ENCODE measurements around the gene PDIA4.

The PDIA4 gene

DNA sequence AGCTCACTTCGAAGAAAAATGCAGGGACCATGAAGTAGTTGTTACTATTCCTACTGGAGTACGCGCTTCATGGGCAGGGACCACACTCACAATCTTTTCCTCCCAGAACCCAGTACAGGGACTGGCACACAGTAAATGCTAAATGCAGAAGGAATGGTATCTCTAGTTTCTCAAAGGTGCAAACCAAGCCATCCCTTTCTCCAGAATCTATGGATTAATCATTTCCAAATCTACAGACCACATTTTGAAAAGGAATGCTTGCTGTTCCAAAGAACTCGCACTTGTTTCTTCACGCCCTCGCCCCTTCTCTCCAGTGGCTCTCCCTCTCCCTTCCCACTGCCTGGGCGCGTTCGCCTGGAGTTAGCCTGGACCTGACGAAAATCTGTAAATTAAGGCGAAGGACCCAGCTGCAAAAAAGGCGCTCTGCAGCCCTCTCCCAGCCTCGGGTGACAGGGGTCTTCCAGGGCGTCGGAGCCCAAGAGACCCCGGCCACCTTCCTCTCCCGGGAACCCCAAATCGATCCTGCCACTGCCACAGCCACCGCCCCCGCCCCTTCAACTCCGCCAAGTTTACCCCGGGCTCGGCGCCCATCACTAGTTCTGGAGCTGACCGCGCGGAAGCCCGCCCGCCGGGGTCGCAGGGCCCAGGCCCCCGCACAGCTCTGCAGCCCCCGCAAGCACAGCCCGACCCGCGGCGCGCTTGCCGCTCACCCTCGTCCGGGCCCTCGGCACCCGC lies 527 bp downstream of the PDIA4 start:
- TF ChIP-seq, protein P1, sequence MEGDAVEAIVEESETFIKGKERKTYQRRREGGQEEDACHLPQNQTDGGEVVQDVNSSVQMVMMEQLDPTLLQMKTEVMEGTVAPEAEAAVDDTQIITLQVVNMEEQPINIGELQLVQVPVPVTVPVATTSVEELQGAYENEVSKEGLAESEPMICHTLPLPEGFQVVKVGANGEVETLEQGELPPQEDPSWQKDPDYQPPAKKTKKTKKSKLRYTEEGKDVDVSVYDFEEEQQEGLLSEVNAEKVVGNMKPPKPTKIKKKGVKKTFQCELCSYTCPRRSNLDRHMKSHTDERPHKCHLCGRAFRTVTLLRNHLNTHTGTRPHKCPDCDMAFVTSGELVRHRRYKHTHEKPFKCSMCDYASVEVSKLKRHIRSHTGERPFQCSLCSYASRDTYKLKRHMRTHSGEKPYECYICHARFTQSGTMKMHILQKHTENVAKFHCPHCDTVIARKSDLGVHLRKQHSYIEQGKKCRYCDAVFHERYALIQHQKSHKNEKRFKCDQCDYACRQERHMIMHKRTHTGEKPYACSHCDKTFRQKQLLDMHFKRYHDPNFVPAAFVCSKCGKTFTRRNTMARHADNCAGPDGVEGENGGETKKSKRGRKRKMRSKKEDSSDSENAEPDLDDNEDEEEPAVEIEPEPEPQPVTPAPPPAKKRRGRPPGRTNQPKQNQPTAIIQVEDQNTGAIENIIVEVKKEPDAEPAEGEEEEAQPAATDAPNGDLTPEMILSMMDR (conservative IDR thresholded peaks at IDR 0.05), result no peak
- H3K27ac ChIP-seq, result peak overlapping the region; percentile 95

DNA sequence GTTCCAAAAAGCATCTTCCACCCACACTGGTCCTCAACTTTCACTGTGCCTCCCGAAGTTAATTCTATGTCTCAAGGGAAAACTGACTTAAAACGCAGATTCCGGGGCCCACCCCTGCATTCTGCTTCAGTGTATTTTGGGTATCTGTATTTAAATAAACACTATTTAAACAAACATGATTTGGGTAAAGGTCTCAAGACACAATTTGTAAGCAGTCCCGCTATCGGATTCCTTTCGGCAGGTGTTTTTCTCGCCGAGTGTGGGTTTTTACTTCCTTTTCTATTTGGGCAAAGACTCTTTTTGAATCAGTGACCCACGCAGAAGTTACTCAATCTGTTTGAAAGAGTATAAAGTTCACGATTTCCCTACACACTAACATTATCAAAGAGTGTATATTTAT lies 1.2 kb downstream of the PDIA4 start:
- H3K27ac ChIP-seq, result peak overlapping the region; percentile 95
- TF ChIP-seq, protein P1 (conservative IDR thresholded peaks at IDR 0.05), result no peak

DNA sequence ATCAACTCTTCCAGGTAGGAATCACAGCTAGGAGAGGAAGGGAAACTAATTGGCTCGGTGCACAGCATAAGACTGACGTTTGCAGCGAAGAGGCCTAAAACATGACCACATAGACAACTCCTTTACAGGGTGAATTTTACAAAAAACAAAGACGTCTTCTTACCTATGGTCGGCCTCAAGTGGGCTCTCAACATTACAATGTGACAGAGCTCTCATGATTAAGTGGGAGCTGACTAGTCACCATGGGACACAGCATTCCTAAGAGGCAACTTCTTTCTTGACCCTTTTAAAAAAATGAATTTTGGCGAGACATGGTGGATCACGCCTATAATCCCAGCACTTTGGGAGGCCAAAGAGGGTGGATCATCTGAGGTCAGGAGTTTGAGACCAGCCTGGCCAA lies 4.6 kb downstream of the PDIA4 start:
- TF ChIP-seq, protein P1 (conservative IDR thresholded peaks at IDR 0.05), result no peak
- no peak overlapping the region for H3K27ac ChIP-seq

DNA sequence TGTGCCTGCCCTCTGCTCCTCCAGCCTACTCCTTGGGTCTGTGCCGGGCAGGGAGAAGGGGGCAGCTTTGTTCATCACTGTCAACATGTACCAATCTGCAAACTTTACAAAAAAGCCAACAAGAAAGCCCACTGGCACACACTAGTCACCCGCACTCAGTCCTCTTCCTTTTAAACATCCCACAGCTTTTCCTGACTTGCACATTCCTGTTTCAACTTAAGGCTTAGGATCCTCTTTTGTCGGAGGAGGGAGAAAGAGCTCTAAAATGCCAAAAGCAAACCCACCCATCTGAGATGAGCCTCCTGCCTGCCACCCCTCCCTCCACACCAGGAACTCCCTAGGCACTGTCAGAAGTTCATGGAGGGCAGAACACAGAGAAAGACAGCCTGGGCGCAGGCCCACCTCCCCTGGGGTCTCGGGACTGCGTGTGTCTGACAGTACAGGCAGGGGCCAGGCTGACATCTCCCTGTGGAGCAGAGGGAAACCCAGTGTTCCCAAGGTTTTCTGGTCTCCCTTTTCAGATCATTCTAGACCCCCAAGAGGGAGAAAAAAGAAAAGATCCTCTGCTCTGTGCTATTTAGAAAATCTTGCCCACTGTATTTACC lies 5.4 kb downstream of the PDIA4 start:
- TF ChIP-seq, protein P1 (conservative IDR thresholded peaks at IDR 0.05), result no peak
- H3K27ac ChIP-seq, result no peak overlapping the region

DNA sequence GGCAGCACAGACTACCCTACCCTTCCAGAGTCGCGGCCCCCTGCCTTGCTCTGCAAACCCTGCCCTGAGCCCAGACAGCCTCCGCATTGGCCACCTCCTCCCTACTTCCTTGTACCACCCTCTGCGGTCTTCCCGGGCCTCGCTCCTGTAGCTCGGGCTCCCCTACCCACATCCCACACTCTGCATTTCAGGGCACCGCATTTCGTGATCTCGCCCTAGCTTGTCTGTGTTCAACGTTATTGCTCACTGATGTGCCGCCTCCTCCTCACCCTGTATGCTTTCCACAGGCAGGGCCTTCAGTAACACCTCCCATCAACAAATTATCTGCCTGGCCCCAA lies 6.6 kb downstream of the PDIA4 start:
- TF ChIP-seq, protein P1 (conservative IDR thresholded peaks at IDR 0.05), result no peak

DNA sequence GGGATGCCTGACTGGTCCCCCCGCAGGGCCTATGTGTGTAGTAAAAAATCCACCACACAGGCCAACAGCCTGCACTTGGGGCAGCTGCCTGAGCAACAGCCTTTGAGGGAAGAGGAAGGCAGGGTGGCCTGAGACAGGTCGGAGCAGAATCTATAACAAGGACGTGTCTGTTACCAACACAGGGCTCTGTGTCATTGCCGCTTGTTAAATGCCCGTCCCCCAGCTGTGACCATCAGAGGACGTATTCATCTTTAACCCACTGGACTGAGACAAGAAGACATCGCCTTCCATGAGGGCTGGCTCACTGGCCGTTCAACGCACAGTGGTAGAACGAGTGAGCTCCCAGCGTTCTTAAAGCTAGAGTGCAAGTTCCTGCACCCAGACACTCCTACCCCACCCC lies 7.8 kb downstream of the PDIA4 start:
- TF ChIP-seq, protein P1 (conservative IDR thresholded peaks at IDR 0.05), result no peak
- no peak overlapping the region for H3K27ac ChIP-seq

More for the DNA sequence above, 6.6 kb downstream of the PDIA4 start:
- H3K27ac ChIP-seq, result no peak overlapping the region

DNA sequence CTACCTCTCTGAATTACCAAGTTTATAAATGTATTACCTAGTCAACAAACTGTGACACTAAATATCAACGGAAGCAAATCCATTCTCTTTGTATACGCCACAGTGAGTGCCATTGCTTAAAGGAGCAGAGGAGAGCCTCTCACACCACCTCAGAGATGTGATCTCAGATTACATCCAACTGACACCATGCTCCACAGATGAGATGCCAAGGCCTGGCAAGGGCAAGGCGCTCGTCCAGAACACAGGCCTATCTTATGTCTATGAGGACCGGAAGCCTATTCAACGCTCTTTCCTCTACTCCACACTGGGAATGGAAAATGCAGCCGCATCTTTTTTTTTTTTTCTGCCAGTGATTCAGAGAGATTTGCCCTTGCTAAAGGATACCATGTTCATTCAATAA lies 11.4 kb downstream of the PDIA4 start:
- H3K27ac ChIP-seq, result no peak overlapping the region
- TF ChIP-seq, protein P1 (conservative IDR thresholded peaks at IDR 0.05), result no peak
